IgD-negative memory B cell (primary cell): ENCODE data around the gene SLC6A17. TPM values are rescaled to one million over a fixed set of nuclear protein-coding genes. Genes with fewer than 3 reads are reported as not detected.

Experiments used
- H3K27ac Mint-ChIP-seq, 3 donors: one replicate each; pipeline ENCODE4 v1.8.0; 2020 to 2022; ENCODE audit warnings: mild to moderate bottlenecking in 3 of 3, mixed read lengths in 3 of 3, moderate library complexity in 1 of 3
- H3K27me3 Mint-ChIP-seq: one replicate; pipeline ENCODE4 v1.8.0; 2021; ENCODE audit warnings: mixed read lengths
- H3K36me3 Mint-ChIP-seq: one replicate; pipeline ENCODE4 v1.8.0; 2020; ENCODE audit warnings: mild to moderate bottlenecking, mixed read lengths
- H3K4me1 Mint-ChIP-seq, 3 donors: one replicate each; pipeline ENCODE4 v1.8.0; 2020 to 2022; ENCODE audit warnings: mixed read lengths in 3 of 3, mild to moderate bottlenecking in 1 of 3
- H3K4me3 Mint-ChIP-seq, 4 donors: one replicate each; pipeline ENCODE4 v1.8.0; 2020 to 2022; ENCODE audit warnings: mild to moderate bottlenecking in 4 of 4, mixed read lengths in 4 of 4, moderate library complexity in 3 of 4
- H3K9me3 Mint-ChIP-seq, 3 donors: one replicate each; pipeline ENCODE4 v1.8.0; 2020 to 2021; ENCODE audit warnings: mixed read lengths in 3 of 3, mild to moderate bottlenecking in 1 of 3
- polyA plus RNA-seq: library from polyadenylated mRNA; unstranded; fragments of 300-500 nt; fragmentation: Illumina TruSeq; gene quantifications from one replicate; pipeline ENCODE4 v1.2.3, GENCODE V29; 2021

The SLC6A17 gene
- polyA plus RNA-seq, 1 donor from 2014 or later: not detected

- Mint-ChIP-seq H3K4me1 (peaks cover 2 to 6% (median 6%) of the 10 kb centered on the region in 3 donors), H3K27me3 (peaks cover 2% of the 10 kb centered on the region), H3K36me3 (peaks cover 2% of the 10 kb centered on the region), H3K4me3 (no peak overlapping the region), H3K9me3 (no peaks in the 10 kb centered on the region), H3K27ac (no peak overlapping the region)
These were observed 48.5 kb downstream of the SLC6A17 start for GRCh38 chr1:110198746-110199145.

GRCh38 chr1:110200190-110200589, 49.9 kb downstream of the SLC6A17 start:
- H3K27ac Mint-ChIP-seq: no peak overlapping the region
- H3K4me1 Mint-ChIP-seq: peaks cover 2 to 6% (median 6%) of the 10 kb centered on the region in 3 donors
- no peak overlapping the region for H3K4me3 Mint-ChIP-seq
- H3K36me3 Mint-ChIP-seq: peaks cover 2% of the 10 kb centered on the region
- H3K27me3 Mint-ChIP-seq: peaks cover 2% of the 10 kb centered on the region
- H3K9me3 Mint-ChIP-seq: no peaks in the 10 kb centered on the region

DNA sequence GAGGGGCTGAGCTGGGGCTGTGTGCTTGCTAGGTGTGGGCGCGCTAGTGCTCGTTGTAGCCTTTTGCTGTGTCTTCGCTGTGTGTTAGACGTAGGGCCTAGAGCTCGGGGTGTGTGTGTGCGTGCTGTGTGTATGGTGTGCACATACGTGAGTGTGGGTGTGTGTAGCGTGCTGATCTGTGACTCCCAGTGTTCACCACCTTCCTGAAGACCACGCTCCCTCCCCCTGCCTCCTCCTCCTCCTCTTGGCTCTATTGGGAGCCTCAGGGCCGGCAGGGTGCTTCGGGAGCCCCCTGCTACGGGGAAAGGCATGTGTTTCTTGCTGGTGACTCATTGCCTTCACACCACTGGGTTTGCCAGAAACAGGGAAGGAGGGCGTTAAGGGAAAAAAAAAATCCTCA, 50.4 kb downstream of the SLC6A17 start:
- peaks cover 2% of the 10 kb centered on the region for H3K27me3 Mint-ChIP-seq
- H3K27ac Mint-ChIP-seq: no peak overlapping the region
- peaks cover 2% of the 10 kb centered on the region for H3K36me3 Mint-ChIP-seq
- H3K9me3 Mint-ChIP-seq: no peaks in the 10 kb centered on the region
- no peak overlapping the region for H3K4me3 Mint-ChIP-seq
- peaks cover 2 to 6% (median 6%) of the 10 kb centered on the region in 3 donors for H3K4me1 Mint-ChIP-seq

GRCh38 chr1:110201157-110201825, 51.0 kb downstream of the SLC6A17 start:
- H3K4me1 Mint-ChIP-seq: peaks cover 2 to 6% (median 6%) of the 10 kb centered on the region in 3 donors
- H3K9me3 Mint-ChIP-seq: no peaks in the 10 kb centered on the region
- no peak overlapping the region for H3K27ac Mint-ChIP-seq
- no peak overlapping the region for H3K4me3 Mint-ChIP-seq
- peaks cover 2% of the 10 kb centered on the region for H3K36me3 Mint-ChIP-seq
- peaks cover 2% of the 10 kb centered on the region for H3K27me3 Mint-ChIP-seq

DNA sequence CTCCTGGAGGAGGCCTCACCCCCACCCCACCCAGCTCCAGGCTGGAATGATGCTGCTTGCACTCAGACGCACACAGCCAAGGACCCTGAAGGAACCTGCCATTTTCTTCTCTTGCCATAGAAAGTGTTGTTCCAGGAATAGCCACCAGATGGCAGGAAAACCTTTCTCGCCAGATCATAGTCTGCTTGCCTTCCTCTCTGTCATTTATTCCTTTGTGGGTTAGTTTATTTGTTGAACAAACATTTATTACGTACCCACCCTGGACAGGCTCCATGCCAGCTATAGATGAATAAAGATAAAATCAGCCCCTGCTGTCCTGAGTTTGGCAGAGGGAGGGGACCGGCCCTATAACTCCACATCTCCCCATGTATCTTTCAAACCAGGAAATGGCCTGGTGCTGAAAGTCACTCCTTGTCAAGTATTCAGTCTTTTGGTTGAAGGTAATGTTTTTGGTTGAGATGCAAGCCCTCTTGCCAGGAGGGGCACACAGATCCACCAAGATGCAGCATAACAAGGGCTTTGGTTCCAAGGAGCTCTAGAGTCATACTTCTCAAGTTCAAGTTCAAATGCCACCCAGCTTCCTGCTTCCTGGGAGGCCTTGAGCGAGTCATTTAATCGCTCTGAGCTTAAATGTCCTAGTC, 52.8 kb downstream of the SLC6A17 start:
- peaks cover 3 to 12% (median 6%) of the 10 kb centered on the region in 3 donors for H3K4me1 Mint-ChIP-seq
- peaks cover 2% of the 10 kb centered on the region for H3K36me3 Mint-ChIP-seq
- peak overlapping the region in 1 of 4 donors; percentile 40 for H3K4me3 Mint-ChIP-seq
- no peaks in the 10 kb centered on the region for H3K27me3 Mint-ChIP-seq
- H3K9me3 Mint-ChIP-seq: no peaks in the 10 kb centered on the region
- H3K27ac Mint-ChIP-seq: peak overlapping the region in 2 of 3 donors; percentile 11 to 23

DNA sequence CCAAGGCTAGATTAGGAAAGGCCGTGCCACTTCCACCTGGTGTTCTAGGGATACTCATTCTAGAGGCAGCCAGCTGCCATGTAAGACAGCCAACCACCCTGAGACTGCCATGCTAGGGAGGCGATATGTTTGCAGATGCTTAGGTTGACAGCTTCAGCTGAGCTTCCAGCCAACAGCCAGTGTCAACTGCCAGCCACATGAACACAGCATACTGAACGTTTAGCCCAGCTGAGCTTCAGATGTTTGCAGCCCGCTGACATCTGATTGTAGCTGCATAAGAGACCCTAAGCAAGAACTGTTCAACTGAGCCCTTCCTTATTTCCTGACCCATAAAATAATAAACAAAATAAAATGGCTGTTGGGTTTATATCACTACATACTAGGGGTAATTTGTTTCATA, 54.9 kb downstream of the SLC6A17 start:
- peaks cover 1% of the 10 kb centered on the region for H3K36me3 Mint-ChIP-seq
- no peak overlapping the region for H3K27ac Mint-ChIP-seq
- H3K4me1 Mint-ChIP-seq: peaks cover 11 to 15% (median 15%) of the 10 kb centered on the region in 3 donors
- no peaks in the 10 kb centered on the region for H3K27me3 Mint-ChIP-seq
- H3K9me3 Mint-ChIP-seq: no peaks in the 10 kb centered on the region
- H3K4me3 Mint-ChIP-seq: no peak overlapping the region

GRCh38 chr1:110205591-110206155, 55.4 kb downstream of the SLC6A17 start:
- no peak overlapping the region for H3K27ac Mint-ChIP-seq

DNA sequence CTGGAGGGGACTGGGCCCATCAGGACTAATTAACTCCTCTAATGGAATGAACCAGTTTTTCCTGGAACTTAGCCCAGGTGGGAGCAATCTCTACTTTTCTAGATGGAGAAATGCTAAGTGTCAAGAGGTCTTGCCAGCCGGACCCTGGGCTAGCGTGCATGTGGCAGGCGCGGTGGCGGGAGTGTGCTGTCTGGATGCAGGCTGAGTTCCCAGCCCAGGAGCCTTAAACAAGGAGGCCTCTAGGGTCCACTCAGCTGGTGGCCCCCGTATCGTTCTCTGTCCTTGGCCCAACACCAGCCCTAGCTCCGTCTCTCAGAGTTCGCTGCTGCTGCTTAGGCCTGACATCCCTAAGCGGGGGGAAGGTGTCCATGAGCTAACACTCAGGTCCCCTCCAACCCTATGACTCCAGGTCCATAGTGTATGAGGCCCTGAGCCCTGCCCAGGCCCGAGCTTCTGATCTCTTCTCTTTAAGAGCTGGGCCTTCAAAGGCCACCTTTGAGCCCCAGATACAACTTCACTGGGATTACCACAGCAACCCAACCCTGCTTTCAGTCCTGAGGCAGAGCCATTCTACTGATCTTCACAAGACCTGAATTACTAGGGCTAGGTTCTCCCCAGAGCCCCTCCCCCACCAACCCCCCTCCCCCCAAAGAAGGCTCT, 56.1 kb downstream of the SLC6A17 start:
- H3K27ac Mint-ChIP-seq: no peak overlapping the region
- H3K9me3 Mint-ChIP-seq: peaks cover 0 to 2% (median 0%) of the 10 kb centered on the region in 3 donors
- H3K4me1 Mint-ChIP-seq: peaks cover 12 to 15% (median 15%) of the 10 kb centered on the region in 3 donors
- no peaks in the 10 kb centered on the region for H3K27me3 Mint-ChIP-seq
- H3K36me3 Mint-ChIP-seq: no peaks in the 10 kb centered on the region
- H3K4me3 Mint-ChIP-seq: peak overlapping the region in 1 of 4 donors; percentile 74

More at GRCh38 chr1:110205591-110206155, 55.4 kb downstream of the SLC6A17 start:
- peaks cover 11 to 15% (median 15%) of the 10 kb centered on the region in 3 donors for H3K4me1 Mint-ChIP-seq
- no peak overlapping the region for H3K4me3 Mint-ChIP-seq
- no peaks in the 10 kb centered on the region for H3K9me3 Mint-ChIP-seq
- H3K27me3 Mint-ChIP-seq: no peaks in the 10 kb centered on the region
- no peaks in the 10 kb centered on the region for H3K36me3 Mint-ChIP-seq

GRCh38 chr1:110207831-110208230, 57.5 kb downstream of the SLC6A17 start:
- H3K36me3 Mint-ChIP-seq: no peaks in the 10 kb centered on the region
- no peaks in the 10 kb centered on the region for H3K27me3 Mint-ChIP-seq
- peak overlapping the region; percentile 18 to 95 (median 59) for H3K27ac Mint-ChIP-seq
- H3K4me1 Mint-ChIP-seq: peaks cover 16 to 18% (median 18%) of the 10 kb centered on the region in 3 donors
- H3K4me3 Mint-ChIP-seq: peak overlapping the region in 1 of 4 donors; percentile 74
- H3K9me3 Mint-ChIP-seq: peaks cover 0 to 2% (median 0%) of the 10 kb centered on the region in 3 donors

DNA sequence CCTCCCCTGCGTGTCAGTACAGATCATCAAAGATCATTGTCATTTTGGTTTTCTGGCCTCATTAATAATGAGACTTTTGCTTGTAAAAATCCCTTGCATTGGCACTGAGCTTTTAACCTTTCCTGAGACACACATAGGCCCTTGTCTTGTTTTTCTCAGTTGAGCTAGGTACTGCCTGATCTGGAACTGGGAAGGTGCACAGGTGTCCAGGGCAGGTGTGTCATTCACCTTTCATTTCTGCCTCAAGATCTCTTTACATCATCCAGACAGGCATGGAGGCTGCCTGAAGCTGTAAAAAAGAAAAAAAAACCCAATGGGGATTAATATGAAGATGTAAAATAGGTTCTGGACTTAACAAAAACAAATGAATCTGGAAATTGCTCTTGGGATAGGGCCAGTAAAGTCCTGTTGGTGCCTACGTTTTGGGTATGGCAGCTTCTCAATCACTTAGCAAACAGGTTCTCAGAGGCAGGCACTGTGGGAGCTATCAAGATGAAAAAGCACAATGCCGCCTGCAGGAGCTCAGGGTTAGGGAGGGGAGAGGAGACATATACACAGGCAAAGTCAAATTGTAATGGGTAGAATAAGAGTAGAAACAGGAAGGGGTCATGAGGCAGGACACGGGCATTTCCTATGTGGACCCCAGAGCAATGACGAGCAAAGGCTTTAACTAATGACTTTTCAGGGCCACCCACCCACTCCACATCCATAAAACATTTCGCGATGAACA, 58.8 kb downstream of the SLC6A17 start:
- peak overlapping the region in 2 of 3 donors; percentile 95 for H3K27ac Mint-ChIP-seq
- peaks cover 0 to 2% (median 0%) of the 10 kb centered on the region in 3 donors for H3K9me3 Mint-ChIP-seq
- H3K4me1 Mint-ChIP-seq: peaks cover 13 to 21% (median 19%) of the 10 kb centered on the region in 3 donors

GRCh38 chr1:110209715-110210603, 59.7 kb downstream of the SLC6A17 start, which contains the start of gene KCNC4:
KCNC4 (plus strand) TSS chr1:110210314; CDS start chr1:110211500, 1,186 bp downstream.
- Mint-ChIP-seq H3K4me1 (peaks cover 19 to 26% (median 23%) of the 10 kb centered on the region in 3 donors), H3K4me3 (peak within 1 kb of the TSS; percentile 87 to 96 (median 96)), H3K27ac (peak within 1 kb of the TSS; percentile 95 to 96 (median 95)), H3K36me3 (no peaks in the 10 kb centered on the region), H3K9me3 (peaks cover 0 to 2% (median 0%) of the 10 kb centered on the region in 3 donors), H3K27me3 (no peaks in the 10 kb centered on the region)

More for the DNA sequence above, 58.8 kb downstream of the SLC6A17 start:
- H3K27me3 Mint-ChIP-seq: no peaks in the 10 kb centered on the region
- H3K4me3 Mint-ChIP-seq: peak overlapping the region; percentile 74 to 96 (median 90)
- H3K36me3 Mint-ChIP-seq: no peaks in the 10 kb centered on the region

- Mint-ChIP-seq H3K9me3 (peaks cover 0 to 2% (median 0%) of the 10 kb centered on the region in 3 donors), H3K36me3 (no peaks in the 10 kb centered on the region), H3K4me1 (peaks cover 19 to 26% (median 23%) of the 10 kb centered on the region in 3 donors), H3K27ac (peak overlapping the region; percentile 84 to 96 (median 95)), H3K4me3 (peak overlapping the region; percentile 87 to 96 (median 96)), H3K27me3 (no peaks in the 10 kb centered on the region)
These were observed 60.6 kb downstream of the SLC6A17 start for GRCh38 chr1:110210604-110211495.
